Activated naive CD8-positive, alpha-beta T cell treated with anti-CD3 and anti-CD28 coated beads, Interleukin-2, amount 10 ng/mL, durations not matched to agents 7 days and 5 days (primary cell): ENCODE measurements around the gene PIK3R1. TPM values are rescaled to one million over a fixed set of nuclear protein-coding genes. Genes with fewer than 3 reads are reported as not detected.

ENCODE experiments used
- ATAC-seq: fragments of 150-1000 bp; cut with Tn5 transposase; one replicate; pipeline ENCODE4 v1.10.0; 2021; ENCODE audit warnings: low read depth, moderate library complexity
- POLR2A ChIA-PET: fragments of 350-600 bp; sonication (Branson Sonifier 250); formaldehyde crosslinking; loops from one replicate; lab custom pipeline; 2021; ENCODE audit warnings: antibody characterized with exemption; lab: Charles Lee
- DNase-seq: peaks from one replicate; pipeline ENCODE4 v3.0.0; 2021
- H3K27ac Mint-ChIP-seq: one replicate; pipeline ENCODE4 v1.8.0; 2022; ENCODE audit warnings: mild to moderate bottlenecking, mixed read lengths
- H3K27me3 Mint-ChIP-seq: one replicate; pipeline ENCODE4 v1.8.0; 2022; ENCODE audit warnings: mild to moderate bottlenecking, moderate library complexity, mixed read lengths
- H3K36me3 Mint-ChIP-seq: one replicate; pipeline ENCODE4 v1.8.0; 2021; ENCODE audit warnings: mild to moderate bottlenecking, mixed read lengths
- H3K4me1 Mint-ChIP-seq: one replicate; pipeline ENCODE4 v1.8.0; 2021; ENCODE audit warnings: mixed read lengths
- H3K4me3 Mint-ChIP-seq: one replicate; pipeline ENCODE4 v1.8.0; 2022; ENCODE audit warnings: mild to moderate bottlenecking, moderate library complexity, mixed read lengths
- H3K9me3 Mint-ChIP-seq: one replicate; pipeline ENCODE4 v1.8.0; 2021; ENCODE audit warnings: mixed read lengths
- total RNA-seq, 2 experiments: library from RNA; stranded (reverse); gene quantifications; one replicate each; pipeline ENCODE4 v1.2.3, GENCODE V29; 2021

PIK3R1 gene
- total RNA-seq: 10 to 100 TPM; 86.5 to 86.8 TPM

- H3K9me3 Mint-ChIP-seq: peaks cover 15% of the 10 kb centered on the region
- H3K4me3 Mint-ChIP-seq: peak within 1 kb of the TSS; percentile 94
- DNase-seq (peak; percentile 98), ATAC-seq (peak; percentile 74)
- peaks cover 29% of the 10 kb centered on the region for H3K4me1 Mint-ChIP-seq
- H3K27ac Mint-ChIP-seq: peak within 1 kb of the TSS; percentile 95
- H3K27me3 Mint-ChIP-seq: no peaks in the 10 kb centered on the region
- POLR2A ChIA-PET: interaction anchor here (0.5 to 3.1 kb wide), 25 partner anchors 12 to 1375 kb away, joined by 3 to 28 read pairs (median 6); no protein-coding TSS in a partner anchor
- peaks cover 10% of the 10 kb centered on the region for H3K36me3 Mint-ChIP-seq
These were observed at the start of gene PIK3R1 for GRCh38 chr5:68215208-68215897. Gene PIK3R1 (plus strand): TSS chr5:68215756. CDS start chr5:68226676, 10,920 bp downstream.

DNA sequence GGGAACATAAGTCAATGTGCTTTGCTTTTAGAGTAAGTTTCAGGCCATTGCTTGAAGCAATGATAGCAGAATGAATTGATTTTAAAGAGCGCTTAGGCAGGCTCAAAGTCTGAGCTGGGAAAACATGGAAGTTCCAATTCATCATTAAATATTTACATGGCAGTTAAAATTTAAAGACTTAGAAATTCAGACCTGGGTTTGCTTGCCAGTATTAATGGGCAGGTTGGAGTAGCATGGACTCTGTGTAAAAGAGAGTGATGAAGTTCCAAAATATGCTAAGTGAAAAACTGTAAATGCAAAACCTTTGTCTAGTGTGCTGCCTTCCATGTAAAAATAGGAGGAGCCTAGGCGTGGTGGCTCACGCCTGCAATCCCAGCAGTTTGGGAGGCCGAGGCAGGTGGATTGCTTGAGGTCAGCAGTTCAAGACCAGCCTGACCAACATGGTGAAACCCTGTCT is 48.3 kb upstream of the PIK3R1 start:
- H3K27me3 Mint-ChIP-seq: peaks cover 7% of the 10 kb centered on the region
- no peaks in the 10 kb centered on the region for H3K9me3 Mint-ChIP-seq
- no peak overlapping the region for H3K4me3 Mint-ChIP-seq
- POLR2A ChIA-PET: no interaction called here
- H3K27ac Mint-ChIP-seq: no peak overlapping the region
- DNase-seq (no peak), ATAC-seq (no peak)
- H3K4me1 Mint-ChIP-seq: no peaks in the 10 kb centered on the region
- no peaks in the 10 kb centered on the region for H3K36me3 Mint-ChIP-seq

GRCh38 chr5:68169903-68170302 is 45.7 kb upstream of the PIK3R1 start:
- POLR2A ChIA-PET: no interaction called here
- H3K9me3 Mint-ChIP-seq: no peaks in the 10 kb centered on the region
- no peak overlapping the region for H3K4me3 Mint-ChIP-seq
- H3K27ac Mint-ChIP-seq: no peak overlapping the region
- peaks cover 7% of the 10 kb centered on the region for H3K27me3 Mint-ChIP-seq
- DNase-seq (no peak), ATAC-seq (no peak)
- no peaks in the 10 kb centered on the region for H3K36me3 Mint-ChIP-seq
- H3K4me1 Mint-ChIP-seq: no peaks in the 10 kb centered on the region

GRCh38 chr5:68170826-68171558 is 44.6 kb upstream of the PIK3R1 start:
- ATAC-seq (no peak), DNase-seq (no peak)
- Mint-ChIP-seq H3K9me3 (no peaks in the 10 kb centered on the region), H3K27me3 (peaks cover 7% of the 10 kb centered on the region), H3K4me1 (no peaks in the 10 kb centered on the region), H3K36me3 (no peaks in the 10 kb centered on the region), H3K27ac (no peak overlapping the region), H3K4me3 (no peak overlapping the region)
- POLR2A ChIA-PET: no interaction called here

GRCh38 chr5:68172314-68172713 is 43.2 kb upstream of the PIK3R1 start:
- Mint-ChIP-seq H3K36me3 (no peaks in the 10 kb centered on the region), H3K27me3 (peaks cover 6% of the 10 kb centered on the region), H3K9me3 (no peaks in the 10 kb centered on the region), H3K4me3 (no peak overlapping the region), H3K27ac (no peak overlapping the region), H3K4me1 (no peaks in the 10 kb centered on the region)
- POLR2A ChIA-PET: no interaction called here
- ATAC-seq (no peak), DNase-seq (no peak)

DNA sequence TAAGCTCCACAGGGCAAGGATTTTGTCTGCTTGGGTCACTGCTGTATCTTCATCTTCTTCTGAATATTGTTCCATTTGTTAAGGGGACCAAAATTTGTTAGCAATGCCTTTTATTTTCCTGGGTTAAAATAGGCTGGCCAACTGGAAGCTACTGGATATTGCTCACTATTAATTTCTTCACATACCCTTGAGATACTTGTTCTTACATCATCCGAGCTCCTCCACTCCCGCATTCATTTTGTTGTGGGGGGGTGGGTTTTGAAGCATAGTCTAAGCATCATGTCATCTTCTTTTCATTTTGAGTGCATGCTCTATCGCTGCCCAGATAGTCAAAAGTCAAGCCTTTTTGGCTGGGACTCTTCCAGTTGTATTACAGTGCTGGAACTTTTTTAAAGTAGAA is 42.5 kb upstream of the PIK3R1 start:
- Mint-ChIP-seq H3K9me3 (no peaks in the 10 kb centered on the region), H3K4me1 (no peaks in the 10 kb centered on the region), H3K27ac (no peak overlapping the region), H3K36me3 (no peaks in the 10 kb centered on the region), H3K27me3 (peaks cover 6% of the 10 kb centered on the region), H3K4me3 (no peak overlapping the region)
- ATAC-seq: no peak
- POLR2A ChIA-PET: no interaction called here
- no peak for DNase-seq

- H3K4me3 Mint-ChIP-seq: no peak overlapping the region
- H3K27me3 Mint-ChIP-seq: peaks cover 6% of the 10 kb centered on the region
- no peaks in the 10 kb centered on the region for H3K36me3 Mint-ChIP-seq
- no peaks in the 10 kb centered on the region for H3K4me1 Mint-ChIP-seq
- H3K27ac Mint-ChIP-seq: no peak overlapping the region
- no peaks in the 10 kb centered on the region for H3K9me3 Mint-ChIP-seq
- DNase-seq (no peak), ATAC-seq (no peak)
- POLR2A ChIA-PET: no interaction called here
These were observed 39.3 kb upstream of the PIK3R1 start for GRCh38 chr5:68176253-68176652.

DNA sequence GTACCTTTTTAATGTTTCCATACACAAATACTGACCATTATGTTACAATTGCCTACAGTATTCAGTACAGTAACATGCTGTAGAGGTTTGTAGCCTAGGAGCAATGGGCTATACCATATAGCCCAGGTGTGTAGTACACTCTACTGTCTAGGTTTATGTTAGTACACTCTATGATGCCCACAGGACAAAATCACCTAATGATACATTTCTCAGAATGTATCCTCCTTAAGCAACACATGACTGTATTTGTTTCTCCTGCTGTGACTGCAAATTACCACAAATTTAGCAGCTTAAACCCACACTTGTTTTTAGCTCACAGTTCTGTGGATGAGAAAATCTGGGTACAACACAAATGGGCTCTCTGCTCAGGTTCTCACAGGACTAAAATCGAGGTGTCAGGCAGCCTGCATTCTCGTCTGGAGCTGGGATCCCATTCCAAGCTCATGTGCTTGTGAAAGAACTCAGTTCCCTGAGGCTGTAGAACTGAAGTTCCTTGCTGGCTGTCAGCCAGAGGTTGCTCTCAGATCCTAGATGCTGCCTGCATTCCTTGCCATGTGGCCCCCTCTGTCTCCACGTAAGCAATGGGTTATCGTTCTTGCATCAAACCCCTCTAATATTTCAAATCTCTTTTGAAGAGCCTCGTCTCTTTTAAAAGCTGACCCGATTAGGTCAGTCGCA is 38.6 kb upstream of the PIK3R1 start:
- no peak for DNase-seq
- no peaks in the 10 kb centered on the region for H3K4me1 Mint-ChIP-seq
- no peak for ATAC-seq
- no peaks in the 10 kb centered on the region for H3K9me3 Mint-ChIP-seq
- POLR2A ChIA-PET: no interaction called here
- H3K4me3 Mint-ChIP-seq: no peak overlapping the region
- H3K36me3 Mint-ChIP-seq: no peaks in the 10 kb centered on the region
- peaks cover under 1% of the 10 kb centered on the region for H3K27me3 Mint-ChIP-seq
- H3K27ac Mint-ChIP-seq: no peak overlapping the region

DNA sequence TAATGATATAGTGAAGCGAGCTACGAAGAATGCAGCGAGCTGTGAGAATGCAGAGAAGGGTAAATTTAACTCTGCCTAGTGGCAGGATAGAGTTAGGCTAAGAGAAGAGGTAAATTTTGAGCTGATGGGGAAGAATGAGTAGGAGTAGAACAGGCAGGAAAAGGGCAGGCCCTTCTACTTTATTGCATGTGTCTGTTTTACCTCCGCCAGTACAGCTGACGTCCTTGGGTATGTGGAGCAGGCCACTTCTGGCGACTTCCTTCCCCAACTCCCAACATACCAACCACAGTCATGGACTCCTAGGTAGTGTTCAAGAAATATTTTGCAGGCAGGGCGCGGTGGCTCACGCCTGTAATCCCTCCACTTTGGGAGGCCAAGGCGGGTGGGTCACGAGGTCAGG is 37.9 kb upstream of the PIK3R1 start:
- ATAC-seq (no peak), DNase-seq (no peak)
- Mint-ChIP-seq H3K9me3 (no peaks in the 10 kb centered on the region), H3K27ac (no peak overlapping the region), H3K27me3 (no peaks in the 10 kb centered on the region), H3K4me3 (no peak overlapping the region), H3K36me3 (no peaks in the 10 kb centered on the region), H3K4me1 (no peaks in the 10 kb centered on the region)
- POLR2A ChIA-PET: no interaction called here

GRCh38 chr5:68178579-68178978 is 37.0 kb upstream of the PIK3R1 start:
- Mint-ChIP-seq H3K4me3 (no peak overlapping the region), H3K4me1 (no peaks in the 10 kb centered on the region), H3K27ac (no peak overlapping the region), H3K9me3 (no peaks in the 10 kb centered on the region), H3K27me3 (no peaks in the 10 kb centered on the region), H3K36me3 (no peaks in the 10 kb centered on the region)
- ATAC-seq (no peak), DNase-seq (no peak)
- POLR2A ChIA-PET: no interaction called here

DNA sequence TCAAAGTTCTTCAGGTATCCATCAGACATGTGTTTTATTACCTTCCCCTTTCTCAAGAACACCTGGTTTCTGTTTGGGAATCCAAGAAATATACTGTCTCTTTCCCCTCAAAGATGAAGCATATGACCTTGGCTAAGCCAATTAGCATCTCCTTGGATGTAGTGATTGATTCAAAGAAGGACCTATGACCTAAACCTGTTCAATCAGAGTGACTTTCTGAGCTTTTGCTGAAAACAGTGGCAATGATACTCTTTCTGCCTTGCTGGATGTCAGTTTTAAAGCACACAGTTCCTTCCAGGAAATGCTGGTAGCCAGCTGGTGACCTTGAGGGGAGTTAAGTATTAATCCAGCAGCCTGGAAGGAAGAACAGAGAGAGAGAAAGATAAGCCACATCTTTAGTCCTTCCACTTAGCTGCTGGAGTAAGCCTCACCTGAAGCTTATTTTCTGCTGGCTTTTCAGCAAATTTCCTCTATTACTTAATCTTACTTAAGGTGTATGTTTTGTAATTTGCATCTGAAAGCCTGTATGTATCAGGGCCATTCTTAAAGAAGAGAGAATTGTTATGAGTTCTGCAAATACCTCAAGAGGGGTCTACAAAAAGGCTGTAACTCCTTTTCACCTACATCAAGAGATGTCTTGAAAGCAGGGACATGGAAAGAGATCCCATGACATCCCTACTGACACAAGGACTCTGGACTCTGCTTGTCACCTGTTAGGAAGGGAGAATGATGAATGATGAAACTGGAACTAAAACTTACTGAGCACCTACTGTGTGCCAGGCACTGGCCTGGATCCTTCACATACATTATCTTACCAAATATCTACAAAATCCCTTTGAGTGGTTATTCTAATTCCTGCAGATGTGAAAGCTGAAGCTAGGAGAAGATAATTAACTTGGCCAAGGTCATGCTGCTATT is 35.2 kb upstream of the PIK3R1 start:
- Mint-ChIP-seq H3K27ac (no peak overlapping the region), H3K4me1 (no peaks in the 10 kb centered on the region), H3K27me3 (peaks cover 3% of the 10 kb centered on the region), H3K4me3 (no peak overlapping the region), H3K36me3 (no peaks in the 10 kb centered on the region), H3K9me3 (no peaks in the 10 kb centered on the region)
- no peak for DNase-seq
- POLR2A ChIA-PET: interaction anchor here (1.3 kb wide), 1 partner anchor 35 kb away, joined by 3 read pairs; the partner anchor contains the start of gene PIK3R1
- no peak for ATAC-seq

- POLR2A ChIA-PET: interaction anchor here (1.3 kb wide), 1 partner anchor 34 kb away, joined by 3 read pairs; the partner anchor contains the start of gene PIK3R1
- ATAC-seq (no peak), DNase-seq (no peak)
- no peaks in the 10 kb centered on the region for H3K9me3 Mint-ChIP-seq
- H3K27ac Mint-ChIP-seq: no peak overlapping the region
- no peaks in the 10 kb centered on the region for H3K4me1 Mint-ChIP-seq
- no peaks in the 10 kb centered on the region for H3K36me3 Mint-ChIP-seq
- H3K27me3 Mint-ChIP-seq: peaks cover 3% of the 10 kb centered on the region
- H3K4me3 Mint-ChIP-seq: no peak overlapping the region
These were observed 34.4 kb upstream of the PIK3R1 start for GRCh38 chr5:68181039-68181599.
